Esophagus muscularis mucosa (tissue), 2 donors: ENCODE results near the gene WWTR1.

Experiments
- EP300 ChIP-seq: sonication (generic); formaldehyde crosslinking; IDR thresholded peaks from one replicate; pipeline ENCODE4 v1.6.1; 2017; ENCODE audit warnings: antibody characterized with exemption
- POLR2A ChIP-seq: fragments of 450-650 bp; IDR thresholded peaks from one replicate; pipeline ENCODE4 v1.6.1; 2017; ENCODE audit warnings: antibody characterized with exemption, moderate library complexity, mild to moderate bottlenecking, low read depth

GRCh38 chr3:149660462-149660861 is 2.6 kb upstream of the WWTR1 start:
- TF ChIP-seq POLR2A (no peak), EP300 (no peak)
